Measurements from ENCODE around the gene UBAC2. TPM values are rescaled to one million over a fixed set of nuclear protein-coding genes. Genes with fewer than 3 reads are reported as not detected.

The UBAC2 gene
- total and polyA plus RNA-seq, 7 donors = 31.8 to 73.9 (median 47.6) TPM

GRCh38 chr13:99435998-99436397, 235.3 kb downstream of the UBAC2 start:
- H3K36me3 ChIP-seq = no peaks in the 10 kb centered on the region
- H3K4me1 ChIP-seq = peaks cover 0 to 7% (median 0%) of the 10 kb centered on the region in 4 donors
- WGBS, 2 donors = 49 to 56% methylated on average over 3 of the region's 3 CpGs
- TF ChIP-seq POLR2A (IDR thresholded peaks at IDR 0.05) = no peak
- TF ChIP-seq, protein P1, sequence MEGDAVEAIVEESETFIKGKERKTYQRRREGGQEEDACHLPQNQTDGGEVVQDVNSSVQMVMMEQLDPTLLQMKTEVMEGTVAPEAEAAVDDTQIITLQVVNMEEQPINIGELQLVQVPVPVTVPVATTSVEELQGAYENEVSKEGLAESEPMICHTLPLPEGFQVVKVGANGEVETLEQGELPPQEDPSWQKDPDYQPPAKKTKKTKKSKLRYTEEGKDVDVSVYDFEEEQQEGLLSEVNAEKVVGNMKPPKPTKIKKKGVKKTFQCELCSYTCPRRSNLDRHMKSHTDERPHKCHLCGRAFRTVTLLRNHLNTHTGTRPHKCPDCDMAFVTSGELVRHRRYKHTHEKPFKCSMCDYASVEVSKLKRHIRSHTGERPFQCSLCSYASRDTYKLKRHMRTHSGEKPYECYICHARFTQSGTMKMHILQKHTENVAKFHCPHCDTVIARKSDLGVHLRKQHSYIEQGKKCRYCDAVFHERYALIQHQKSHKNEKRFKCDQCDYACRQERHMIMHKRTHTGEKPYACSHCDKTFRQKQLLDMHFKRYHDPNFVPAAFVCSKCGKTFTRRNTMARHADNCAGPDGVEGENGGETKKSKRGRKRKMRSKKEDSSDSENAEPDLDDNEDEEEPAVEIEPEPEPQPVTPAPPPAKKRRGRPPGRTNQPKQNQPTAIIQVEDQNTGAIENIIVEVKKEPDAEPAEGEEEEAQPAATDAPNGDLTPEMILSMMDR (IDR thresholded peaks at IDR 0.05) = no peak
- no peak for TF ChIP-seq POLR2AphosphoS5 (IDR thresholded peaks at IDR 0.05)
- TF ChIP-seq EP300 (IDR thresholded peaks at IDR 0.05) = no peak
- no peak for DNase-seq
- intact Hi-C loops (cut with DNase I) = loop anchor here (2.0 to 10.0 kb wide), 2 partner anchors 165 to 169 kb away; partner anchors contain the start of gene CLYBL
- H3K4me3 ChIP-seq = no peak overlapping the region
- H3K9me3 ChIP-seq = no peaks in the 10 kb centered on the region
- H3K27ac ChIP-seq = no peak overlapping the region
- no peaks in the 10 kb centered on the region for H3K27me3 ChIP-seq

Small RNAs within 50 kb of the gene (small RNA-seq; reads per million reads assigned to genes)
- 0 reads per million in 3 donors for gene MIR623
- gene RN7SKP9 = 0 to 0.30 (median 0) reads per million in 3 donors

Other genes starting within 250 kb of the UBAC2 start
- 100 to 1,000 TPM in 1 of 4 donors, 10 to 100 TPM in 3; 60.4 to 126 (median 83.6) TPM for gene DOCK9, start 222.8 kb upstream of the UBAC2 start, total RNA-seq
- gene DOCK9, start 222.8 kb upstream of the UBAC2 start, polyA plus RNA-seq = 10 to 100 TPM; 10.8 to 34.1 (median 19.4) TPM
- gene GPR18, start 57.5 kb downstream of the UBAC2 start, total RNA-seq = under 1 TPM in 1 of 4 donors, not detected in 3; 0.83 TPM
- gene GPR18, start 57.5 kb downstream of the UBAC2 start, polyA plus RNA-seq = 1 to 10 TPM in 1 of 3 donors, not detected in 2; 7.5 TPM
- gene GPR183, start 106.5 kb downstream of the UBAC2 start, total RNA-seq = 10 to 100 TPM; 30.9 to 36.4 (median 33.2) TPM
- 10 to 100 TPM in 2 of 3 donors, 1 to 10 TPM in 1; 4.8 to 20.2 (median 10.4) TPM for gene GPR183, start 106.5 kb downstream of the UBAC2 start, polyA plus RNA-seq

Data from sigmoid colon (tissue), 7 donors.